WI38 (cell line): Measurements from ENCODE around the gene RBMS2.

Experiments
- H3K4me3 ChIP-seq: 2 replicates; pipeline ENCODE4 v1.5.1; 2011; ENCODE audit warnings: low read depth, mild to moderate bottlenecking, control low read depth, low read length
- TF ChIP-seq, protein P1 (sequence below): IDR thresholded peaks from 2 replicates; pipeline ENCODE4 v1.5.1; 2012; ENCODE audit warnings: low read depth, mild to moderate bottlenecking, control low read depth, low read length

Gene RBMS2

DNA sequence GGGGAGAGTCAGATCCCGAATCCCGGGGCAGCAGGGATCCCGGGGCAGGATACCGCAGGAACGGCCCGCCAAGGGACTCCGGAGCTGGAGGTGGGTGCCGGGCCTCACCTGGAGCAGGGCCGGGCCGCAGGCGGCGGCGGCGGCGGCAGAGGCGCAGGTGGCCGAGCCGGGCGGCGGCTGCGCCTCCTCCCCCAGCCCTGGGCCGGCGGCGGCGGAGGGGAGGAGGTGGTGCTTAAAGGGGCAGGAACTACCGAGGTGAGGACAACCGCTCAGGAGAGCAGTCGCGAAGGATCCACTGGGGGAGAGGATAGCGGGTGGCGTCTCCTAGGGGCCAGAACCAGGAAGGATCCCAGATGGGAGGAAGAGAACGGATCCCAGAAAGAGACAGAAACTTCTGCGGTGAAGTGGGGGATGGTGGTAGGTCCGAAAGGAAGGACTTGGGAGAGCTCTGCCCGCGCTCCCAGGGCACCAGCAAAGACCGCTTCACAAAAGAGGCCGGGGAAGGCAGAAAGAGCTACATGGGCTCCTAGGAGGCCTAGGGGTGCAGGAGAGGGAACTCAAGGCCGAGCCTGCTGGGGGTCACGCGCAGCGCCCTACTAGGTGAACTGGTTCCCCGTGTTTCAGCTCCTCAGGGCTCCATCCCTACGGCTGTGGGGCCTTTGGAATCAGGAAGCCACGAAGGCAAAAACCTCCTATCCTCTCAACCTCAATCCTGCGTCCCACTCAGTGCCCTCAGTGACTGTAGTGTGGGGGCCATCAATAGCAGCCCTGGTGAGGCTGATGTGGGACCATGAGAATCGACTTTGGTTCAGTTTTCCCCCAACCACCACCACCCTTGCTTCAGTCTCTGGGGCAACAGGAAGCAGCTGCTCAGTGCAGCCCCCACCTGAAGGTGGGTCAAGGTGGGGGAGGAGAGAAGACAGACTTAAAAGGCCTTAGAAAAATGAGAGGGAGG lies 113.5 kb downstream of the RBMS2 start:
- TF ChIP-seq, protein P1, sequence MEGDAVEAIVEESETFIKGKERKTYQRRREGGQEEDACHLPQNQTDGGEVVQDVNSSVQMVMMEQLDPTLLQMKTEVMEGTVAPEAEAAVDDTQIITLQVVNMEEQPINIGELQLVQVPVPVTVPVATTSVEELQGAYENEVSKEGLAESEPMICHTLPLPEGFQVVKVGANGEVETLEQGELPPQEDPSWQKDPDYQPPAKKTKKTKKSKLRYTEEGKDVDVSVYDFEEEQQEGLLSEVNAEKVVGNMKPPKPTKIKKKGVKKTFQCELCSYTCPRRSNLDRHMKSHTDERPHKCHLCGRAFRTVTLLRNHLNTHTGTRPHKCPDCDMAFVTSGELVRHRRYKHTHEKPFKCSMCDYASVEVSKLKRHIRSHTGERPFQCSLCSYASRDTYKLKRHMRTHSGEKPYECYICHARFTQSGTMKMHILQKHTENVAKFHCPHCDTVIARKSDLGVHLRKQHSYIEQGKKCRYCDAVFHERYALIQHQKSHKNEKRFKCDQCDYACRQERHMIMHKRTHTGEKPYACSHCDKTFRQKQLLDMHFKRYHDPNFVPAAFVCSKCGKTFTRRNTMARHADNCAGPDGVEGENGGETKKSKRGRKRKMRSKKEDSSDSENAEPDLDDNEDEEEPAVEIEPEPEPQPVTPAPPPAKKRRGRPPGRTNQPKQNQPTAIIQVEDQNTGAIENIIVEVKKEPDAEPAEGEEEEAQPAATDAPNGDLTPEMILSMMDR: peak; percentile 52; the same call in 1 of the 2 replicates
- peak overlapping the region; percentile 84 for H3K4me3 ChIP-seq

DNA sequence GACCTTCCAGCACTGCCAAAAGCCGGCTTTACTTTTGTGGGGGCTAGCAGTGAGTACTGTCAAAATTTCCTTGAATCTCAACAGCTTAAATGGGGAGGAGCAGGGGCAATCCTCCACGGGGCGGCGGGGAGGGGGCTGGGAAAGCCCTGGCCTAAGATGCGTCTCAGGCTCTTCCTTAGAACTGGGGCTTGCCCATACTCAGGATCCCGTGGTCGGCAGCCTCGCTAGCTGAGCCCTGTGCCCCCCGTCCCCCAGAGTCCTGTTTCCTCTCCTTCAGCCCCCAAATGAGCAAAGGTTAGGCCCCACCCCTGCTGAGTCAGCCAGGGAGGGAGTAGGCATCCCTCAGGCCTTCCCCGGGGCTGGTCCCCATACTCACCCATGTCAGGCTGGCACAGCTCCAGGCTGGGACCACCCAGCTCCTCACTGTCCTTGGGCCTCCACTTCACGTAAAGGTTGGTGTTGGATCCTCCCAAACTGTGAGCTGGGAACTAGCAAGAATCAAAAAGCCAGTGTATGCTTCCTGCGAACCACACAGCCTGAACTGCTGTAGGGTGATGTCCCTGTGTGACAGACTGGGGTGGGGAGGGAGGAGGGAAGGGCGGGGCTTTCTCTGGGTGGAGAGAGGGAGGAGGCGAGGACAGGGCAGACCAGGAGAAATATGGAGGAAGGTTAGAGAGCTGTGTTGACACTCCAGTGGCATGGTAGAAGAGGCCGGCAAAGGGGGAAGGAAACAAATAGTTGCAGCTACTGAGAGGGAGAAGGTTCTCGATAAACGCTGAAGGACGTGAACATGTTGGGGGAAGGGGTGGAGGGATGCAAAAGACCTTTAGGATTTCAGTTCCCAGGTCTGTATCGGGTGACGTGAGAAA lies 114.4 kb downstream of the RBMS2 start:
- TF ChIP-seq, protein P1: no peak
- peak overlapping the region; percentile 84 for H3K4me3 ChIP-seq

DNA sequence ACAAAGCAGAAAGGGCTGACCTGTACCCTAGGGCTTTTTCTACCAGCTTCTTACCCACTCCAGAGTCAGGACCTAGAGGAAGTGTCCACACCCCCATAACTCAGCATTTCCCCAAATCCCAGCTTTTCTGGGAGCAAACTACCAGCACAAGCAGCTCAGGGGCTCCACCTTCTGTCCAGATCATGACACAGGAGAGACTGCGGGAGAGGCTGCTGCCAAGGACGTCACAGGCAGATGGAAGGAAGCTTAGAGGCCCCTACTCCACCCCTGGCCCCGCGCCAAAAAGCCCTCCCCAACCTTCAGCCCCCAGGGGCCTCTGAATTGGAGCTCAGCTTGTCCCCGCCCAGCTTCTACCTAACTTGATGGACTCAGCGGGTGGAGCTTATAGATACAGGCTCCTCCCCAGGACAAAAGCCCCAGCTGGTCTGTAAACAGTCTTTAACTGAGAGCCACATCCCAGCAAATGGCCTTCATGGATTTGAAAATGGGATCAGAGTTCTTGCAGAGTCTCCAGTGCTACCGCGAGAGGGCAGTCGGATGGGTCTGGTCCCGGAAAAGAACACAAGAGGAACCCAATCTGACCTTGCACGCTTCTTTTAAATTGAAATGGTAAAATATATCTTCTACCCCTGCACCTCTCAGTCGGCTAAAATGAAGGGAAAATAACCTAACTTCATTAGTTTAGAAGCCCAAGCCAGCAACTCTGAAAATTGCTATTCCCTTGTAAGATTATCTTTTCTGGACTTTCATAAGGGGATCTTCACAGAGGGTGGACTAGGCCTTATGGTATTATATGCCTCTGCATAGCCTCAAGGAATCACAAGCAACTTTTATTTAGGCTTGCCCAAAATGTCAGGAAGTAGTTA lies 115.3 kb downstream of the RBMS2 start:
- H3K4me3 ChIP-seq: peak overlapping the region; percentile 84
- TF ChIP-seq, protein P1: peak; percentile 66

DNA sequence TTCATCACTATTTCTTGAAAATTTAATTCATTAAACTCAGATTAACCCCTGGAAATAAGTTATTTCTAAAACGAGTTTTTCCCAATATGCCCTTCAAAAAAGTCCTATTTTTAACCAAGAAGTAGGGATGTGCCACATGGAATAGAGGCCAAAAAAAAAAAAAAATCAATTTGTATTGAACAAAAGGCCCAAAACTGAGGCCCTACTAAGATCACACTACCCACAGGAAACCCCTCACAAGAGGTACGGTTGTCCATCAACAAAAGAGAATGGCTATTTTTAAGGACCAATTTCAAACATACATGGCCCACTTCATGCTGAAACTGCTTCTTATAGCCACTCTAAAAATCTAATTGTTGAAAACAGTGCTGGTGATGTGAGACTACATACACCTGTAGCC lies 116.0 kb downstream of the RBMS2 start:
- TF ChIP-seq, protein P1: no peak
- no peak overlapping the region for H3K4me3 ChIP-seq

DNA sequence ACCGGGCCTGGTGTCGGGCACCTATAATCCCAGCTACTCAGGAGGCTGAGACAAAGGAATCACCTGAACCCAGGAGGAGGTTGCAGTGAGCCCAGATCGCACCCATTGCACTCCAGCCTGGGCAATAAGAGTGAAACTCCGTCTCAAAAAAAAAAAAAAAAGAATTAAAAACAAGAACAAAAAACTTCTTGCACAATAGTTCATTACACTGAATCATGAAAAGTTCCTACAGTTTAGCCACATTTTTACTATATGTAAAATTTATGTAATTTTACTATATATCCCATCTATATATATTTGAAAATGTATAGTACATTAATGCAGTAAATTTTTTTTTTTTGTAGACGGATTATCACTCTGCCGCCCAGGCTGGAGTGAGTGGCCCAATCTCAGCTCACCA lies 119.6 kb downstream of the RBMS2 start:
- TF ChIP-seq, protein P1: no peak

DNA sequence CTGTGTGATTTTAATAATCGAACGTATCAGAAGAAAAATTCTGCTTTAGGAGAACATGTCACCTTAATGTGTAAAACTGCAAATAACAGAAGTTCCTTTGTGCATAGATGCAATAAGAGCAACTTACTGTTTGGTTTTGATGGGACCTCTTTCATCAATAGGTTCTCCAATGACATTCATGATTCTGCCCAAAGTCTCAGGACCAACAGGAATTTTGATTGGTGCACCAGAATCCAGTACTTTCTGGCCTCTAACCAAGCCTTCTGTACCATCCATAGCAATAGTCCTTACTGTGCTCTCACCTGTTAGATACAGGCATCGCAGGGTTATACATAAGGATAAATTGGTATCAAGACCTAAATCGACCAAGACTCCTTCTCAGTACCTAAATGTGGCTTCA lies 123.0 kb downstream of the RBMS2 start:
- H3K4me3 ChIP-seq: peak overlapping the region; percentile 92
- TF ChIP-seq, protein P1: no peak

More for the DNA sequence above, 119.6 kb downstream of the RBMS2 start:
- H3K4me3 ChIP-seq: no peak overlapping the region
